Smooth muscle cell of the umbilical artery (primary cell): ENCODE data around the gene OR1J1. TPM values are rescaled to one million over a fixed set of nuclear protein-coding genes. Genes with fewer than 3 reads are reported as not detected.

Source experiments
- total RNA-seq: library from RNA; depleted of rRNA; stranded (reverse); fragments of >200 nt; gene quantifications from 2 replicates; pipeline ENCODE4 v1.2.3, GENCODE V29; 2014

The OR1J1 gene, protein sequence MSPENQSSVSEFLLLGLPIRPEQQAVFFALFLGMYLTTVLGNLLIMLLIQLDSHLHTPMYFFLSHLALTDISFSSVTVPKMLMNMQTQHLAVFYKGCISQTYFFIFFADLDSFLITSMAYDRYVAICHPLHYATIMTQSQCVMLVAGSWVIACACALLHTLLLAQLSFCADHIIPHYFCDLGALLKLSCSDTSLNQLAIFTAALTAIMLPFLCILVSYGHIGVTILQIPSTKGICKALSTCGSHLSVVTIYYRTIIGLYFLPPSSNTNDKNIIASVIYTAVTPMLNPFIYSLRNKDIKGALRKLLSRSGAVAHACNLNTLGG
- not detected in 2 replicates for total RNA-seq

DNA sequence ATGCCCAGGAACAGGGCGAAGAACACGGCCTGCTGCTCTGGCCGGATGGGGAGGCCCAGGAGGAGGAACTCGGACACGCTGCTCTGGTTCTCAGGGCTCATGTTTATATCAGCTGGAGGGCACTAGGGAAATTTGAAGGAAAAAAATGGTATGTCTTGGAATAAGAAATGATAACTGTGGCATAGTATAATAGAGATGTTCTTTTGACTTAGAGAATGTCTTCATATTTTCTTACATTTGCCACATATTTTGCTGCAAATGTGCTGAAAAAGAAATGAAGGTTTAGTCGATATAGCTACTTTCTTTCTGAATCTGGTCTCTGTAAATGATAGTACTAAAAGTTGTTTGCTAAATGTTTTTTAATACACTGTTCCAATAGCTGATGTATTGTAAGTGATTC, at the start of gene OR1J1:
OR1J1 (minus strand) TSS at position 101 of the 400 bp plus-strand sequence; CDS start at position 101, 0 bp downstream.

DNA sequence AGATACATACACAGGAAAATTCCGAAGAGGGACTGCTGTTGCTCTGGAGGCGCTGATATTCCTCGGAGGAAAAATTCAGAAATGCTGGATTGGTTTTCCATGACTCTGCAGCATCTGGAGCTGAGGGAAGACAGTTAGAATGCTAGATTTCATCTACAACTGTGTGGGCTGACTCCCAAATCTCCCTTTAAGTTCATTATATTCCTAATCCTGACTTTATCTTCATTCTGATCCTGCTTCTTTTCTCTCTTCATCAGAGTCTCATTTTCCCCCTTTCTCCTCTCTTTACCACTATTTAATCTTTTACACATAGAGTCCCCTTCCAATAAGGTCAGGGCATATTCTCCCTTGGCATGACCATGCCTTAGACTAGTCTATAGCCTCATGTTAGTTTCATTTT, 49.5 kb upstream of the OR1J1 start, which contains the start of gene OR1N1:
OR1N1 (minus strand) TSS at position 101 of the 400 bp plus-strand sequence; CDS start at position 101, 0 bp downstream.

DNA sequence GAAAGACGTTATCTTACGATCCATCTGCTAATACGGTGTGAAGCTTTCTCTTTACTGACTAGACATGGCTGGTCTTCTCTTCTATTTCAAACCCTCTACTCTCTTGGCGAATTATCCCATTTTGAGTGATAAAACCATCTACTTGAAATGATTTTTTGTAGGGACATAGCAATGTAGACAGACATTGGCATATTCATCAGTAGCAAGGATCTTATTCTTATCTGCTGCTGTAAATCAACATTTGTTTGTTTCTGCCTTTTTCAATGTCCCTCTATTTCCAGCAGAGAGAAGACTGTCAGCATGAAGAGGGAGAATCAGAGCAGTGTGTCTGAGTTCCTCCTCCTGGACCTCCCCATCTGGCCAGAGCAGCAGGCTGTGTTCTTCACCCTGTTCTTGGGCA, 41.1 kb upstream of the OR1J1 start, which contains the start of gene OR1J4:
OR1J4 (plus strand) TSS at position 301 of the 400 bp plus-strand sequence; CDS start at position 301, 0 bp downstream.

DNA sequence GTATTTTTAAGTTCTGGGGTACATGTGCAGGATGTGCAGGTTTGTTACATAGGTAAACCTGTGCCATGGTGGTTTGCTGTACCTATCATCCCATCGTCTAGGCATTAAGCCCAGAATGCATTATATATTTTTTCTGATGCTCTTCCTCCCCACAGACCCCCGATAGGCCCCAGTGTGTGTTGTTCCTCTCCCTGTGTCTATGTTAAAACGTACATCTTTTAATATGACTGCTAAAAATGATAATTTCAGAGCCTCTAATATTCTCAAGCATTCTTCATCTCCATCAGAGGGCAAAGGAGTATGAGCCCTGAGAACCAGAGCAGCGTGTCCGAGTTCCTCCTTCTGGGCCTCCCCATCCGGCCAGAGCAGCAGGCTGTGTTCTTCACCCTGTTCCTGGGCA, 32.8 kb upstream of the OR1J1 start, which contains the start of gene OR1J2:
OR1J2 (plus strand) TSS at position 301 of the 400 bp plus-strand sequence; CDS start at position 301, 0 bp downstream.

Other genes starting within 250 kb of the OR1J1 start
- gene LHX6, start 249.0 kb downstream of the OR1J1 start, total RNA-seq: not detected in 2 replicates
- gene RBM18, start 213.1 kb downstream of the OR1J1 start, total RNA-seq: 11.0 and 13.9 TPM in 2 replicates
- 24.9 and 29.5 TPM in 2 replicates for gene MRRF, start 213.0 kb downstream of the OR1J1 start, total RNA-seq
- gene PTGS1, start 106.9 kb downstream of the OR1J1 start, total RNA-seq: 2.6 and 4.5 TPM in 2 replicates
- not detected in 2 replicates for gene OR1J2, start 32.9 kb upstream of the OR1J1 start, total RNA-seq
- not detected in 2 replicates for gene OR1J4, start 41.2 kb upstream of the OR1J1 start, total RNA-seq
- gene OR1N1, start 49.4 kb upstream of the OR1J1 start, total RNA-seq: not detected in 2 replicates
- gene OR1N2, start 75.2 kb upstream of the OR1J1 start, total RNA-seq: not detected in 2 replicates
- gene OR1L8, start 105.5 kb upstream of the OR1J1 start, total RNA-seq: not detected in 2 replicates
- not detected in 2 replicates for gene OR1Q1, start 136.8 kb upstream of the OR1J1 start, total RNA-seq
- gene OR1B1, start 179.7 kb upstream of the OR1J1 start, total RNA-seq: 0.23 TPM in 1 of 2 replicates, not detected in the other
- gene OR1L1, start 183.8 kb upstream of the OR1J1 start, total RNA-seq: not detected in 2 replicates
- gene OR1L3, start 197.2 kb upstream of the OR1J1 start, total RNA-seq: not detected in 2 replicates
- not detected in 2 replicates for gene OR1L4, start 246.1 kb upstream of the OR1J1 start, total RNA-seq